Mesenchymal stem cell (in vitro differentiated cells and primary cell): ENCODE measurements around the gene LGALS12.
A peak's percentile ranks its signal among the peaks of the same experiment; 100 is the strongest.

Source experiments
- DNase-seq: peaks from one replicate; pipeline ENCODE4 v3.0.0-alpha.2; 2013
- H2AFZ ChIP-seq: one replicate; pipeline ENCODE4 v1.6.1; 2013; ENCODE audit warnings: low read depth, mild to moderate bottlenecking, control low read depth, inconsistent platforms, low read length, moderate library complexity
- H2AK5ac ChIP-seq: 2 replicates; pipeline ENCODE4 v1.6.1; 2013; ENCODE audit warnings: low read length, moderate library complexity, mild to moderate bottlenecking, inconsistent platforms; ENCODE audit not compliant: severe bottlenecking
- H2BK120ac ChIP-seq: one replicate; pipeline ENCODE4 v1.6.1; 2013; ENCODE audit warnings: low read depth, mild to moderate bottlenecking, inconsistent platforms, low read length, moderate library complexity
- H2BK12ac ChIP-seq, 2 experiments: one replicate each; pipeline ENCODE4 v1.6.1; 2013; ENCODE audit warnings: inconsistent platforms in 2 of 2, low read length in 2 of 2, mild to moderate bottlenecking in 2 of 2, moderate library complexity in 2 of 2, control low read depth in 1 of 2
- H2BK15ac ChIP-seq: one replicate; pipeline ENCODE4 v1.6.1; 2013; ENCODE audit warnings: mild to moderate bottlenecking, low read depth, inconsistent platforms; ENCODE audit not compliant: poor library complexity, severe bottlenecking
- H2BK5ac ChIP-seq: 2 replicates; pipeline ENCODE4 v1.6.1; 2013; ENCODE audit warnings: low read depth, mild to moderate bottlenecking, low read length, control low read depth, inconsistent platforms; ENCODE audit not compliant: poor library complexity, severe bottlenecking
- H3K14ac ChIP-seq, 2 experiments: one replicate each; pipeline ENCODE4 v1.6.1; 2013; ENCODE audit warnings: inconsistent platforms in 2 of 2, low read length in 2 of 2, control low read depth in 1 of 2, mild to moderate bottlenecking in 1 of 2, moderate library complexity in 1 of 2
- H3K18ac ChIP-seq, 2 experiments: one replicate each; pipeline ENCODE4 v1.6.1; 2013; ENCODE audit warnings: inconsistent platforms in 2 of 2, low read length in 2 of 2, control low read depth in 1 of 2, low read depth in 1 of 2, mild to moderate bottlenecking in 1 of 2
- H3K23ac ChIP-seq, 2 experiments: one replicate each; pipeline ENCODE4 v1.6.1; 2013; ENCODE audit warnings: inconsistent platforms in 2 of 2, low read length in 2 of 2, mild to moderate bottlenecking in 2 of 2, moderate library complexity in 2 of 2, control low read depth in 1 of 2
- H3K27ac ChIP-seq: 2 replicates; pipeline ENCODE4 v1.5.1; 2013; ENCODE audit warnings: mild to moderate bottlenecking, moderate library complexity, low read length, control low read depth, inconsistent platforms; ENCODE audit not compliant: poor library complexity, severe bottlenecking
- H3K27me3 ChIP-seq, 2 experiments: 2 replicates each; pipeline versions ENCODE4 v1.6.1 to v1.7.0; 2013; ENCODE audit warnings: low read length in 2 of 2, mild to moderate bottlenecking in 2 of 2, moderate library complexity in 2 of 2, control low read depth in 1 of 2, inconsistent platforms in 1 of 2; ENCODE audit not compliant: control insufficient read depth in 1 of 2, insufficient read depth in 1 of 2
- H3K36me3 ChIP-seq, 2 experiments: 2 replicates each; pipeline versions ENCODE4 v1.6.1 to v1.7.0; 2013; ENCODE audit warnings: low read length in 2 of 2, control low read depth in 1 of 2, inconsistent platforms in 1 of 2, low read depth in 1 of 2, mild to moderate bottlenecking in 1 of 2; ENCODE audit not compliant: insufficient read depth in 2 of 2, control insufficient read depth in 1 of 2
- H3K4ac ChIP-seq, 2 experiments: one replicate each; pipeline ENCODE4 v1.6.1; 2013; ENCODE audit warnings: inconsistent platforms in 2 of 2, low read length in 2 of 2, mild to moderate bottlenecking in 2 of 2, moderate library complexity in 2 of 2, control low read depth in 1 of 2, low read depth in 1 of 2
- H3K4me1 ChIP-seq: 2 replicates; pipeline ENCODE4 v1.6.1; 2013; ENCODE audit warnings: low read depth, low read length, control low read depth; ENCODE audit not compliant: control insufficient read depth, insufficient read depth
- H3K4me2 ChIP-seq: 2 replicates; pipeline ENCODE4 v1.6.1; 2013; ENCODE audit warnings: low read length, mild to moderate bottlenecking, inconsistent platforms; ENCODE audit not compliant: poor library complexity, severe bottlenecking
- H3K4me3 ChIP-seq, 2 experiments: 2 replicates each; pipeline versions ENCODE4 v1.5.1 to v1.7.0; 2013; ENCODE audit warnings: low read length in 2 of 2, mild to moderate bottlenecking in 2 of 2, control low read depth in 1 of 2, low read depth in 1 of 2; ENCODE audit not compliant: insufficient read depth in 1 of 2
- H3K79me1 ChIP-seq: replicated peaks from 2 replicates; pipeline ENCODE4 v1.6.1; 2013; ENCODE audit warnings: mild to moderate bottlenecking, control low read depth, low read length, inconsistent platforms; ENCODE audit not compliant: poor library complexity, severe bottlenecking
- H3K9ac ChIP-seq: 2 replicates; pipeline ENCODE4 v1.7.0; 2013; ENCODE audit warnings: mild to moderate bottlenecking, low read length, moderate library complexity
- H3K9me3 ChIP-seq: 2 replicates; pipeline ENCODE4 v1.7.0; 2013; ENCODE audit warnings: mild to moderate bottlenecking, low read length; ENCODE audit not compliant: control insufficient read depth
- H4K8ac ChIP-seq: one replicate; pipeline ENCODE4 v1.6.1; 2013; ENCODE audit warnings: inconsistent platforms, mild to moderate bottlenecking, low read length, moderate library complexity
- H4K91ac ChIP-seq: one replicate; pipeline ENCODE4 v1.6.1; 2013; ENCODE audit warnings: mild to moderate bottlenecking, low read length, inconsistent platforms
- WGBS: methylation state at CpG from one replicate; pipeline ENCODE4 v1.1.7; 2013; ENCODE audit warnings: mixed read lengths; 5-methylcytosine and 5-hydroxymethylcytosine counted together

The LGALS12 gene

DNA sequence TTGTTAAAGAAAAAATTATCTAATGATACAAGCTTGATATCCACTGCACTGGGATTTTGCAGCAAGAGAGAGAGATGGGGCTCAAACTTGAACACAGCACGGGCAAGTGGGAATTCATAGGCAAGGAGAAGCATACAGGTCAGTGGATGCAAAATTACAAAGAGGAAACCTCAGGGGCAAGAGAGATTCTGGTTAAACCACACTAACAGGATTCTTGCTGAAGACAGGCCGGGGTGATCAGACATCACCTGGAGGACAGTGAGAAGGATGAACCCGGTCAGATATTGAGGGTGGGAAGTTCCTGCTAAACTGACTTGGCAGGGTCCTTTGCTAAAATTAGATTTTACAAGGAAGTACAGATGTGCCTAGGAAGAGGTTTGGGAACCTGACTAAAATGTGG lies 28.2 kb downstream of the LGALS12 start:
- Histone ChIP-seq H2AFZ (no peak overlapping the region), H4K91ac (no peak overlapping the region), H3K4me1 (peaks cover 35% of the 10 kb centered on the region), H2BK15ac (no peak overlapping the region), H3K36me3 (no peaks in the 10 kb centered on the region), H3K27me3 (no peaks in the 10 kb centered on the region), H2BK120ac (no peak overlapping the region), H2BK12ac (no peak overlapping the region), H3K4me2 (no peak overlapping the region), H3K18ac (no peak overlapping the region), H3K4me3 (no peak overlapping the region), H3K9me3 (no peaks in the 10 kb centered on the region), H2AK5ac (peak overlapping the region; percentile 75), H2BK5ac (no peak overlapping the region), H3K79me1 (peaks cover 8% of the 10 kb centered on the region), H3K9ac (no peak overlapping the region), H3K14ac (no peak overlapping the region), H3K23ac (no peak overlapping the region), H4K8ac (no peak overlapping the region), H3K4ac (no peak overlapping the region), H3K27ac (no peak overlapping the region)
- WGBS, result 82% methylated on average over 3 of the region's 3 CpGs
- no peak for DNase-seq

DNA sequence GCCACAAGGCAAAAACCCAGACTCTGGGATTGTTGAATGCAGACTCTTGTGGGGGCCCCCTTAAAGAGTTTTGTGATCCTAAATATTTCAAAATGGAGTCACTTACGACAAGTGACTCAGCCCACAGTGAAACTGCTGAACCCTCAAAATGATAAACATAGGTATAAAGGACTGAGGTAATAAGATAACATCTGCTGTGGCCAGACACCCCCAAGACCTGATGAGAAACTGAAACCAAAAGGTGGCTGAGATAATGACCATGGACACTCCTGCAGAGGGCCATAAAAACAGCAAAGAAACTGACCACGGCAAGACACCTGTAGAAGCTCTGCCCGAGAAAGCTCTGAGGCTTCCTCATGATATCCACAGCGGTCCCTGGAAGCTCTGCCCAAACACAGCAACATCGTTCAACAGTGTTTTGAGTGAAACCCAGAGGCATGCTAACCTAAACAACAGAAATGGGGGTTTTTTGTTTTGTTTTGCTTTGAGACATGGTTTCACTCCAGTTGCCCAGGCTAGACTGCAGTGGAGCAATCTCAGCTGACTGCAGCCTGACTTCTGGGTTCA lies 29.1 kb downstream of the LGALS12 start:
- Histone ChIP-seq H3K4ac (no peak overlapping the region), H3K9ac (no peak overlapping the region), H2BK5ac (no peak overlapping the region), H3K79me1 (peaks cover 11% of the 10 kb centered on the region), H4K91ac (no peak overlapping the region), H3K9me3 (no peaks in the 10 kb centered on the region), H2AK5ac (no peak overlapping the region), H3K14ac (no peak overlapping the region), H3K4me3 (no peak overlapping the region), H2BK15ac (no peak overlapping the region), H3K18ac (no peak overlapping the region), H2BK120ac (no peak overlapping the region), H3K23ac (no peak overlapping the region), H3K27ac (no peak overlapping the region), H3K4me1 (peaks cover 35% of the 10 kb centered on the region), H3K27me3 (no peaks in the 10 kb centered on the region), H3K36me3 (peaks cover 0 to 1% of the 10 kb centered on the region in 2 experiments), H2AFZ (no peak overlapping the region), H4K8ac (no peak overlapping the region), H2BK12ac (no peak overlapping the region), H3K4me2 (no peak overlapping the region)
- WGBS, result 92% methylated on average over 5 of the region's 5 CpGs
- DNase-seq, result peak; percentile 2

GRCh38 chr11:63535734-63536133 lies 29.9 kb downstream of the LGALS12 start:
- Histone ChIP-seq H3K14ac (no peak overlapping the region), H3K4me2 (no peak overlapping the region), H2AFZ (no peak overlapping the region), H3K9me3 (no peaks in the 10 kb centered on the region), H2BK120ac (no peak overlapping the region), H2BK5ac (no peak overlapping the region), H2BK12ac (no peak overlapping the region), H3K4me1 (peaks cover 33% of the 10 kb centered on the region), H3K23ac (no peak overlapping the region), H3K18ac (no peak overlapping the region), H2BK15ac (no peak overlapping the region), H3K27me3 (no peaks in the 10 kb centered on the region), H3K79me1 (peaks cover 11% of the 10 kb centered on the region), H2AK5ac (peak overlapping the region; percentile 91), H4K8ac (no peak overlapping the region), H4K91ac (no peak overlapping the region), H3K36me3 (peaks cover 0 to 3% of the 10 kb centered on the region in 2 experiments), H3K4ac (no peak overlapping the region), H3K4me3 (no peak overlapping the region), H3K27ac (no peak overlapping the region), H3K9ac (no peak overlapping the region)
- DNase-seq, result no peak
- WGBS, result 96% methylated on average over 1 of the region's 1 CpG

- peak within 1 kb of the TSS; percentile 50 for H3K4me2 ChIP-seq
- H2BK120ac ChIP-seq, result no peak within 1 kb of the TSS
- H3K36me3 ChIP-seq, result peaks cover 0 to 3% of the 10 kb centered on the region in 2 experiments
- peak within 1 kb of the TSS; percentile 91 for H2AK5ac ChIP-seq
- DNase-seq, result peak; percentile 72
- no peak within 1 kb of the TSS for H2BK15ac ChIP-seq
- no peak within 1 kb of the TSS for H3K4ac ChIP-seq
- peak within 1 kb of the TSS; percentile 85 for H3K9ac ChIP-seq
- H2BK12ac ChIP-seq, result no peak within 1 kb of the TSS
- no peak within 1 kb of the TSS for H4K91ac ChIP-seq
- peak within 1 kb of the TSS; percentile 80 for H3K27ac ChIP-seq
- H3K9me3 ChIP-seq, result no peaks in the 10 kb centered on the region
- H3K79me1 ChIP-seq, result peaks cover 11% of the 10 kb centered on the region
- peak within 1 kb of the TSS; percentile 12 to 77 for H3K4me3 ChIP-seq
- H3K23ac ChIP-seq, result peak within 1 kb of the TSS in 1 of 2 experiments; percentile 5
- H4K8ac ChIP-seq, result peak within 1 kb of the TSS; percentile 67
- no peak within 1 kb of the TSS for H3K18ac ChIP-seq
- peaks cover 31% of the 10 kb centered on the region for H3K4me1 ChIP-seq
- 79% methylated on average over 10 of the region's 10 CpGs for WGBS
- peak within 1 kb of the TSS in 1 of 2 experiments; percentile 26 for H3K14ac ChIP-seq
- peak within 1 kb of the TSS; percentile 3 for H2AFZ ChIP-seq
- H3K27me3 ChIP-seq, result no peaks in the 10 kb centered on the region
- H2BK5ac ChIP-seq, result no peak within 1 kb of the TSS
Measured at GRCh38 chr11:63536669-63537292, 30.9 kb downstream of the LGALS12 start, which contains the start of gene PLAAT4. Gene PLAAT4 (plus strand): TSS chr11:63536808. CDS start chr11:63536869, 61 bp downstream.
